K562 (cell line): ENCODE measurements around the gene CHST13. TPM values are rescaled to one million over a fixed set of nuclear protein-coding genes. Genes with fewer than 3 reads are reported as not detected.

Experiments
- ATAC-seq: fragments of 200-7000 bp; cut with Tn5 transposase; 3 replicates; pipeline ENCODE4 v1.9.1; 2020; ENCODE audit warnings: moderate library complexity
- BruUV-seq: library from RNA; stranded (reverse); fragments of 400-500 nt; replicated peaks from 2 replicates; lab custom pipeline; 2021; lab: Mats Ljungman, UMichigan
- CTCF ChIA-PET: fragments of 300-600 bp; formaldehyde crosslinking; extraction: SDS; loops from one replicate; lab custom pipeline; 2021; ENCODE audit warnings: low intra/inter-chr PET ratio; lab: Yijun Ruan, JAX
- POLR2A ChIA-PET: fragments of 300-600, 350-650 bp; sonication (Branson Sonifier 250); formaldehyde crosslinking; extraction: SDS; loops from one replicate; lab custom pipeline; 2021; ENCODE audit warnings: antibody characterized with exemption, inconsistent platforms; lab: Yijun Ruan, JAX
- DNase-seq, 4 experiments: peaks; one replicate each; pipeline versions ENCODE4 v3.0.0 to v3.0.0-alpha.2; 2011 to 2018; ENCODE audit warnings: low spot score in 3 of 4, mixed read lengths in 3 of 4; ENCODE audit errors: extremely low read depth in 1 of 4
- FAIRE-seq: peaks from 2 replicates; lab custom pipeline; 2011; peaks lifted over from hg19 to GRCh38; lab: Jason Lieb, UNC
- H2AFZ ChIP-seq: 2 replicates; pipeline ENCODE4 v1.6.0; 2011; ENCODE audit warnings: low read depth, low read length, control low read depth, inconsistent platforms
- H3K27ac ChIP-seq: fragments of 200-600 bp; 3 replicates; pipeline ENCODE4 v1.8.0; 2011; ENCODE audit warnings: low read depth, mild to moderate bottlenecking, control low read depth, inconsistent platforms, low read length, moderate library complexity, mixed read lengths; ENCODE audit errors: extremely low read depth
- H3K27me3 ChIP-seq, 2 experiments: fragments of 300-600 bp in 1 of 2; 2 replicates in 1 of 2; 3 replicates in 1 of 2; pipeline versions ENCODE4 v1.6.0 to v1.8.0; 2011; ENCODE audit warnings: inconsistent platforms in 2 of 2, low read length in 2 of 2, mild to moderate bottlenecking in 1 of 2, mixed read lengths in 1 of 2, moderate library complexity in 1 of 2; ENCODE audit not compliant: control insufficient read depth in 2 of 2, insufficient read depth in 2 of 2
- H3K36me3 ChIP-seq: fragments of 300-600 bp; 3 replicates; pipeline ENCODE4 v1.8.0; 2011; ENCODE audit warnings: mild to moderate bottlenecking, low read length, inconsistent platforms; ENCODE audit not compliant: control insufficient read depth, insufficient read depth
- H3K4me1 ChIP-seq, 2 experiments: fragments of 200-600 bp in 1 of 2; replicated peaks in 1 of 2; 2 replicates in 1 of 2; 3 replicates in 1 of 2; pipeline versions ENCODE4 v1.5.1 to v1.8.0; 2011; ENCODE audit warnings: inconsistent platforms in 2 of 2, low read length in 2 of 2, mild to moderate bottlenecking in 1 of 2, mixed read lengths in 1 of 2, moderate library complexity in 1 of 2; ENCODE audit not compliant: control insufficient read depth in 2 of 2, insufficient read depth in 2 of 2
- H3K4me2 ChIP-seq: 2 replicates; pipeline ENCODE4 v1.6.1; 2011; ENCODE audit warnings: low read length, control low read depth, inconsistent platforms, mixed read lengths; ENCODE audit not compliant: insufficient read depth
- H3K4me3 ChIP-seq: fragments of 200-600 bp; sonication (generic), shearing (Covaris generic); 2 replicates; pipeline ENCODE4 v1.5.1; 2016; ENCODE audit warnings: control low read depth, inconsistent platforms
- H3K79me2 ChIP-seq: fragments of 200-600 bp; 3 replicates; pipeline ENCODE4 v1.8.0; 2011; ENCODE audit warnings: low read length, inconsistent platforms; ENCODE audit not compliant: control insufficient read depth, insufficient read depth
- H3K9ac ChIP-seq, 2 experiments: 2 replicates each; pipeline versions ENCODE4 v1.6.0 to v1.6.1; 2011; ENCODE audit warnings: low read depth in 2 of 2, low read length in 2 of 2, control low read depth in 1 of 2, inconsistent platforms in 1 of 2, mild to moderate bottlenecking in 1 of 2, mixed read lengths in 1 of 2; ENCODE audit not compliant: insufficient read depth in 1 of 2
- H3K9me1 ChIP-seq: one replicate; pipeline ENCODE4 v1.6.0; 2011; ENCODE audit warnings: inconsistent platforms, mild to moderate bottlenecking, low read length, moderate library complexity; ENCODE audit not compliant: control insufficient read depth, insufficient read depth
- H3K9me3 ChIP-seq: replicated peaks from 2 replicates; pipeline ENCODE4 v1.5.1; 2011; ENCODE audit warnings: low read depth, low read length, inconsistent platforms; ENCODE audit not compliant: control insufficient read depth, insufficient read depth
- H4K20me1 ChIP-seq: replicated peaks from 2 replicates; pipeline ENCODE4 v1.6.1; 2011; ENCODE audit warnings: low read length, inconsistent platforms, mixed read lengths; ENCODE audit not compliant: control insufficient read depth, insufficient read depth
- GABPA ChIP-seq: fragments of 200-800 bp; sonication (Bioruptor generic); conservative IDR thresholded peaks from 2 replicates; pipeline ENCODE4 v1.6.1; 2016; ENCODE audit warnings: low read depth, missing genetic modification characterization, missing compliant biosample characterization
- GTF2A2 ChIP-seq: IDR thresholded peaks from 2 replicates; pipeline ENCODE4 v1.6.1; 2016; ENCODE audit warnings: mild to moderate bottlenecking, missing genetic modification characterization, missing compliant biosample characterization
- MIER1 ChIP-seq: fragments of 450-650 bp; IDR thresholded peaks from 2 replicates; pipeline ENCODE4 v1.6.1; 2016; ENCODE audit warnings: antibody characterized with exemption, mild to moderate bottlenecking, low read depth
- NFXL1 ChIP-seq: fragments of 450-650 bp; formaldehyde crosslinking; IDR thresholded peaks from 2 replicates; pipeline ENCODE4 v1.4.0; 2021; ENCODE audit warnings: mild to moderate bottlenecking
- U2AF1 ChIP-seq: fragments of 200-400 bp; formaldehyde crosslinking; optimal IDR thresholded peaks from 2 replicates; pipeline ENCODE3; 2017; ENCODE audit warnings: mild to moderate bottlenecking, low read depth, low read length, moderate library complexity
- ZBTB17 ChIP-seq: fragments of 450-650 bp; formaldehyde crosslinking; IDR thresholded peaks from 2 replicates; pipeline ENCODE4 v1.4.0; 2020; ENCODE audit warnings: mild to moderate bottlenecking
- ZFP36 ChIP-seq: fragments of 150-350 bp; IDR thresholded peaks from 2 replicates; pipeline ENCODE4 v1.6.1; 2018; ENCODE audit warnings: low read length, low read depth; ENCODE audit not compliant: partially characterized antibody
- WGBS: fragments of 100-300 bp; shearing (Covaris generic); methylation state at CpG from one replicate; pipeline ENCODE4 v1.1.6; 2016; ENCODE audit warnings: low coverage, mixed read lengths; ENCODE audit not compliant: insufficient coverage; ENCODE audit errors: missing lambda C conversion rate; 5-methylcytosine and 5-hydroxymethylcytosine counted together
- in situ Hi-C: fragments of 300-500 bp; cut with MboI; formaldehyde crosslinking; loops from 4 replicates; pipeline ENCODE4 v1.15.0; 2018; ENCODE audit warnings: inconsistent platforms, mixed read lengths
- intact Hi-C: fragments of 100-400 bp; cut with micrococcal nuclease; formaldehyde crosslinking; loops from 2 replicates; pipeline ENCODE4 v1.14.2; 2022
- polyA plus RNA-seq, 8 experiments: library from polyadenylated mRNA; depleted of rRNA in 4 of 8; stranded (reverse) in 5 of 8; unstranded in 3 of 8; fragments of >200 nt; fragmentation: Nextera tagmentation in 2 of 8; fragmentation: Illumina TruSeq in 1 of 8; extraction: Ambion mirVana in 2 of 8; extraction: Trizol in 1 of 8; gene quantifications; 2 replicates each; pipeline versions ENCODE4 v1.2.1 to v1.2.3, GENCODE V29; 2011 to 2014; ENCODE audit warnings: inconsistent platforms in 1 of 8, missing spikeins in 1 of 8
- total RNA-seq, 7 experiments: library from RNA; depleted of rRNA in 6 of 7; stranded (reverse); fragments of >200 nt in 6 of 7; fragmentation: Illumina TruSeq in 2 of 7; extraction: Trizol in 2 of 7; gene quantifications; 2 replicates each; pipeline versions ENCODE4 v1.2.1 to v1.2.3, GENCODE V29; 2011 to 2021; ENCODE audit warnings: low replicate concordance in 1 of 7
- TF ChIP-seq, protein P1 (sequence below): fragments of 450-650 bp; formaldehyde crosslinking; conservative IDR thresholded peaks from 2 replicates; pipeline ENCODE4 v1.4.0; 2022; ENCODE audit warnings: mild to moderate bottlenecking, missing genetic modification characterization
- TF ChIP-seq, protein P2 (sequence below): sonication (generic); formaldehyde crosslinking; IDR thresholded peaks from 2 replicates; pipeline ENCODE4 v1.8.0; 2023; ENCODE audit warnings: missing genetic modification reagents, mild to moderate bottlenecking, borderline replicate concordance

CHST13 gene
- total and polyA plus RNA-seq, 9 of the 15 experiments (the other 6 are each of a cell fraction or from before 2014, with no cell fraction given): not detected

DNA sequence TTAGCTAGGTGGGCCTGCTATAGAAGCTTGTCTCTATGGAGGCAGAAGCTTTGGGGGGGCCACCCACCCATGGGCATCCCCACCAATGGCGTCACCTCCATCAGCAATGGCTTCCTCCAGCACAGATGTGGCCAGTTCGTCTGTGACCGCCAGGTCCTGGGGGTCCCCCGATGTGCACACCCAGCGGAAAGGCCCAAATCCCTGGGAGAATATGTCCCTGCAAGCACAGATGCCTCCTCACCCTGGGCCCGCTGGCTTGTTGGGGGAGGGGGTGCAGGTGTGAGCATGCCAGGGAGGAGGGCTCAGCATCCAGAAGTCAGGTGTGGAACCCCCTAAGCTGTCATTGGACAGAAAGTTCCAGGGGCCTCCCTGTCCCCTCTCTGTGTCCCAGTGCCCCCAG lies 26.0 kb upstream of the CHST13 start:
- Histone ChIP-seq H2AFZ (no peak overlapping the region), H3K27ac (no peak overlapping the region), H4K20me1 (no peaks in the 10 kb centered on the region; the same call in 1 of the 2 replicates), H3K27me3 (peaks cover 0 to 20% of the 10 kb centered on the region in 2 experiments; a peak in 2 of 5 replicates), H3K9me3 (no peaks in the 10 kb centered on the region), H3K36me3 (no peaks in the 10 kb centered on the region), H3K4me2 (no peak overlapping the region), H3K9ac (no peak overlapping the region), H3K79me2 (no peaks in the 10 kb centered on the region), H3K4me3 (no peak overlapping the region), H3K9me1 (no peaks in the 10 kb centered on the region), H3K4me1 (no peaks in the 10 kb centered on the region)
- ChIA-PET CTCF (no interaction called here), POLR2A (no interaction called here)
- no peak for ATAC-seq
- 0% methylated on average over 1 of the region's 6 CpGs for WGBS
- no TSS peak for BruUV-seq
- in situ Hi-C loops (no loop called here), intact Hi-C loops (no loop called here)
- no peak for FAIRE-seq
- DNase-seq: no peak
- no peak for TF ChIP-seq MIER1

DNA sequence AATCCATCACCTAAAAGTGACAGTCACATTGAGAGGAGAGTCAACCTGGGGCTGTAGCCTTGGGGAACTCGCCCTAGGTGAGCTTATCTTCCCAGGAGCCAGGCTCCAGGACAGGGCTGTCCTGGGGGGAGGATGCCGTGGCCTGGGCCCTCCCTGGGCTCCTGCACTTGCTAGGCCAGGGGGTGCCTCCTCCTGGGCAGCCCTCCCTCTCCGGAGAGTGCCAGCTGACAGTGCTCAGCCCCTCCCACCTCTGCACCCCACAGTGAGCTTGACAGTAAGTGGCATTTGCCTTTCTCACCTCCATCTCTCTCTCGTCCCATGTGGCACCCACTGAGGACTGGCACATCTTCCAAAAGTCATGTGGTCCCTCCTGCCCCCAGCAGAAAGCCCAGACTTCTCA lies 25.5 kb upstream of the CHST13 start:
- Histone ChIP-seq H3K4me3 (no peak overlapping the region), H3K9me3 (no peaks in the 10 kb centered on the region), H3K9ac (no peak overlapping the region), H3K9me1 (no peaks in the 10 kb centered on the region), H3K4me1 (no peaks in the 10 kb centered on the region), H3K4me2 (no peak overlapping the region), H2AFZ (no peak overlapping the region), H3K27ac (no peak overlapping the region), H4K20me1 (no peaks in the 10 kb centered on the region; the same call in 1 of the 2 replicates), H3K79me2 (no peaks in the 10 kb centered on the region), H3K36me3 (no peaks in the 10 kb centered on the region), H3K27me3 (peaks cover 0 to 15% of the 10 kb centered on the region in 2 experiments; a peak in 2 of 5 replicates)
- CTCF ChIA-PET: no interaction called here
- FAIRE-seq (no peak), ATAC-seq (no peak), DNase-seq (no peak)
- POLR2A ChIA-PET: no interaction called here
- WGBS: 0% methylated on average over 2 of the region's 4 CpGs
- BruUV-seq: no TSS peak
- in situ Hi-C loops (no loop called here), intact Hi-C loops (no loop called here)
- TF ChIP-seq ZFP36: no peak
- no peak for TF ChIP-seq GTF2A2 (tag)
- TF ChIP-seq GABPA: no peak
- TF ChIP-seq, protein P1, sequence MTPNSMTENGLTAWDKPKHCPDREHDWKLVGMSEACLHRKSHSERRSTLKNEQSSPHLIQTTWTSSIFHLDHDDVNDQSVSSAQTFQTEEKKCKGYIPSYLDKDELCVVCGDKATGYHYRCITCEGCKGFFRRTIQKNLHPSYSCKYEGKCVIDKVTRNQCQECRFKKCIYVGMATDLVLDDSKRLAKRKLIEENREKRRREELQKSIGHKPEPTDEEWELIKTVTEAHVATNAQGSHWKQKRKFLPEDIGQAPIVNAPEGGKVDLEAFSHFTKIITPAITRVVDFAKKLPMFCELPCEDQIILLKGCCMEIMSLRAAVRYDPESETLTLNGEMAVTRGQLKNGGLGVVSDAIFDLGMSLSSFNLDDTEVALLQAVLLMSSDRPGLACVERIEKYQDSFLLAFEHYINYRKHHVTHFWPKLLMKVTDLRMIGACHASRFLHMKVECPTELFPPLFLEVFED (CRISPR knock-in tag): no peak
- no peak for TF ChIP-seq ZBTB17
- no peak for TF ChIP-seq NFXL1 (CRISPR knock-in tag)
- TF ChIP-seq, protein P2, sequence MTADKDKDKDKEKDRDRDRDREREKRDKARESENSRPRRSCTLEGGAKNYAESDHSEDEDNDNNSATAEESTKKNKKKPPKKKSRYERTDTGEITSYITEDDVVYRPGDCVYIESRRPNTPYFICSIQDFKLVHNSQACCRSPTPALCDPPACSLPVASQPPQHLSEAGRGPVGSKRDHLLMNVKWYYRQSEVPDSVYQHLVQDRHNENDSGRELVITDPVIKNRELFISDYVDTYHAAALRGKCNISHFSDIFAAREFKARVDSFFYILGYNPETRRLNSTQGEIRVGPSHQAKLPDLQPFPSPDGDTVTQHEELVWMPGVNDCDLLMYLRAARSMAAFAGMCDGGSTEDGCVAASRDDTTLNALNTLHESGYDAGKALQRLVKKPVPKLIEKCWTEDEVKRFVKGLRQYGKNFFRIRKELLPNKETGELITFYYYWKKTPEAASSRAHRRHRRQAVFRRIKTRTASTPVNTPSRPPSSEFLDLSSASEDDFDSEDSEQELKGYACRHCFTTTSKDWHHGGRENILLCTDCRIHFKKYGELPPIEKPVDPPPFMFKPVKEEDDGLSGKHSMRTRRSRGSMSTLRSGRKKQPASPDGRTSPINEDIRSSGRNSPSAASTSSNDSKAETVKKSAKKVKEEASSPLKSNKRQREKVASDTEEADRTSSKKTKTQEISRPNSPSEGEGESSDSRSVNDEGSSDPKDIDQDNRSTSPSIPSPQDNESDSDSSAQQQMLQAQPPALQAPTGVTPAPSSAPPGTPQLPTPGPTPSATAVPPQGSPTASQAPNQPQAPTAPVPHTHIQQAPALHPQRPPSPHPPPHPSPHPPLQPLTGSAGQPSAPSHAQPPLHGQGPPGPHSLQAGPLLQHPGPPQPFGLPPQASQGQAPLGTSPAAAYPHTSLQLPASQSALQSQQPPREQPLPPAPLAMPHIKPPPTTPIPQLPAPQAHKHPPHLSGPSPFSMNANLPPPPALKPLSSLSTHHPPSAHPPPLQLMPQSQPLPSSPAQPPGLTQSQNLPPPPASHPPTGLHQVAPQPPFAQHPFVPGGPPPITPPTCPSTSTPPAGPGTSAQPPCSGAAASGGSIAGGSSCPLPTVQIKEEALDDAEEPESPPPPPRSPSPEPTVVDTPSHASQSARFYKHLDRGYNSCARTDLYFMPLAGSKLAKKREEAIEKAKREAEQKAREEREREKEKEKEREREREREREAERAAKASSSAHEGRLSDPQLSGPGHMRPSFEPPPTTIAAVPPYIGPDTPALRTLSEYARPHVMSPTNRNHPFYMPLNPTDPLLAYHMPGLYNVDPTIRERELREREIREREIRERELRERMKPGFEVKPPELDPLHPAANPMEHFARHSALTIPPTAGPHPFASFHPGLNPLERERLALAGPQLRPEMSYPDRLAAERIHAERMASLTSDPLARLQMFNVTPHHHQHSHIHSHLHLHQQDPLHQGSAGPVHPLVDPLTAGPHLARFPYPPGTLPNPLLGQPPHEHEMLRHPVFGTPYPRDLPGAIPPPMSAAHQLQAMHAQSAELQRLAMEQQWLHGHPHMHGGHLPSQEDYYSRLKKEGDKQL (CRISPR knock-in tag): no peak
- no peak for TF ChIP-seq U2AF1
